GM12878 (cell line): ENCODE measurements around the gene ABTB1. TPM values are rescaled to one million over a fixed set of nuclear protein-coding genes. Genes with fewer than 3 reads are reported as not detected.
"Not testable (repeated sequence)": the region's sequence is repeated elsewhere in the genome, so short reads cannot be mapped to it uniquely, and the experiment has no call there.

Source experiments
- ATAC-seq: fragments of 200-7000 bp; cut with Tn5 transposase; 3 replicates; pipeline ENCODE4 v1.9.1; 2020; ENCODE audit warnings: mild to moderate bottlenecking, moderate library complexity
- BruUV-seq: library from RNA; stranded (reverse); fragments of 400-500 nt; replicated peaks from 2 replicates; lab custom pipeline; 2021; lab: Mats Ljungman, UMichigan
- CTCF ChIA-PET: fragments of 300-600 bp; sonication (Branson Sonifier 250); formaldehyde crosslinking; extraction: SDS; loops from one replicate; lab custom pipeline; 2021; ENCODE audit warnings: inconsistent platforms; lab: Yijun Ruan, JAX
- POLR2A ChIA-PET: fragments of 350-600 bp; formaldehyde crosslinking; extraction: SDS; loops from one replicate; lab custom pipeline; 2021; ENCODE audit warnings: inconsistent platforms; lab: Charles Lee
- RAD21 ChIA-PET: fragments of 300-600 bp; sonication (Branson Sonifier 250); formaldehyde crosslinking; loops from one replicate; lab custom pipeline; 2023; ENCODE audit warnings: antibody characterized with exemption; ENCODE audit not compliant: unreplicated experiment; lab: Charles Lee
- SMC1A ChIA-PET: fragments of 300-600 bp; sonication (Branson Sonifier 250); formaldehyde crosslinking; loops from one replicate; lab custom pipeline; 2023; ENCODE audit not compliant: unreplicated experiment, uncharacterized antibody; lab: Charles Lee
- DNase-seq: peaks from one replicate; pipeline ENCODE4 v3.0.0-alpha.2; 2011; ENCODE audit warnings: low read depth, low spot score
- FAIRE-seq: peaks from 3 replicates; lab custom pipeline; 2011; peaks lifted over from hg19 to GRCh38; lab: Jason Lieb, UNC
- H2AFZ ChIP-seq: 2 replicates; pipeline ENCODE4 v1.6.0; 2011; ENCODE audit warnings: low read depth, low read length, control low read depth; ENCODE audit not compliant: control insufficient read depth
- H3K27ac ChIP-seq: 2 replicates; pipeline ENCODE4 v1.5.1; 2011; ENCODE audit warnings: control low read depth; ENCODE audit not compliant: control insufficient read depth, insufficient read depth
- H3K27me3 ChIP-seq, 2 experiments: replicated peaks in 1 of 2; 2 replicates each; pipeline versions ENCODE4 v1.6.0 to v1.6.1; 2011; ENCODE audit warnings: low read length in 1 of 2; ENCODE audit not compliant: control insufficient read depth in 2 of 2, insufficient read depth in 2 of 2
- H3K36me3 ChIP-seq, 2 experiments: 2 replicates each; pipeline ENCODE4 v1.5.1; 2011; ENCODE audit warnings: low read length in 1 of 2; ENCODE audit not compliant: control insufficient read depth in 2 of 2, insufficient read depth in 2 of 2
- H3K4me1 ChIP-seq: 2 replicates; pipeline ENCODE4 v1.6.1; 2011; ENCODE audit warnings: mild to moderate bottlenecking, low read length, moderate library complexity, mixed read lengths; ENCODE audit not compliant: control insufficient read depth, insufficient read depth
- H3K4me2 ChIP-seq: 2 replicates; pipeline ENCODE4 v1.6.0; 2011; ENCODE audit warnings: control low read depth; ENCODE audit not compliant: control insufficient read depth, insufficient read depth
- H3K4me3 ChIP-seq: fragments of 200-600 bp; sonication (generic); 2 replicates; pipeline ENCODE4 v1.5.1; 2016
- H3K79me2 ChIP-seq: 2 replicates; pipeline ENCODE4 v1.6.0; 2011; ENCODE audit warnings: low read length; ENCODE audit not compliant: control insufficient read depth, insufficient read depth
- H3K9ac ChIP-seq: 2 replicates; pipeline ENCODE4 v1.8.0; 2011; ENCODE audit warnings: low read length, control low read depth, mixed read lengths; ENCODE audit not compliant: control insufficient read depth, insufficient read depth
- H3K9me3 ChIP-seq: replicated peaks from 3 replicates; pipeline ENCODE4 v1.5.1; 2011; ENCODE audit warnings: mild to moderate bottlenecking, low read length; ENCODE audit not compliant: control insufficient read depth, insufficient read depth
- H4K20me1 ChIP-seq: 2 replicates; pipeline ENCODE4 v1.6.0; 2011; ENCODE audit not compliant: control insufficient read depth, insufficient read depth
- CHD2 ChIP-seq: IDR thresholded peaks from 2 replicates; pipeline ENCODE4 v1.6.1; 2011; ENCODE audit warnings: low read depth, low read length, improper control_type of control experiment, borderline replicate concordance
- MEF2B ChIP-seq: fragments of 450-650 bp; IDR thresholded peaks from 2 replicates; pipeline ENCODE4 v1.6.1; 2018; ENCODE audit warnings: mild to moderate bottlenecking, moderate library complexity; ENCODE audit not compliant: partially characterized antibody, poor library complexity, severe bottlenecking
- SIX5 ChIP-seq: IDR thresholded peaks from 2 replicates; pipeline ENCODE4 v1.6.1; 2011; ENCODE audit warnings: mild to moderate bottlenecking, low read depth, low read length, moderate library complexity; ENCODE audit not compliant: severe bottlenecking
- SMARCA5 ChIP-seq: fragments of 450-650 bp; IDR thresholded peaks from 2 replicates; pipeline ENCODE4 v1.6.1; 2017; ENCODE audit warnings: mild to moderate bottlenecking
- ZNF207 ChIP-seq: fragments of 450-650 bp; IDR thresholded peaks from 2 replicates; pipeline ENCODE4 v1.6.1; 2014; ENCODE audit warnings: antibody characterized with exemption, mild to moderate bottlenecking, borderline replicate concordance
- WGBS: methylation state at CpG from one replicate; pipeline ENCODE4 v1.1.6; 2016; ENCODE audit warnings: low lambda C conversion rate; ENCODE audit not compliant: insufficient replicate concordance, insufficient coverage; ENCODE audit errors: missing lambda C conversion rate; 5-methylcytosine and 5-hydroxymethylcytosine counted together
- in situ Hi-C: fragments of 300-500 bp; cut with MboI; formaldehyde crosslinking; loops from 9 replicates; pipeline ENCODE4 v1.14.3; 2018; ENCODE audit warnings: mixed read lengths
- intact Hi-C: fragments of 100-400 bp; cut with micrococcal nuclease; formaldehyde crosslinking; loops from one replicate; pipeline ENCODE4 v1.14.2; 2022; ENCODE audit not compliant: unreplicated experiment
- polyA plus RNA-seq, 11 experiments: library from polyadenylated mRNA; depleted of rRNA in 4 of 11; unstranded in 6 of 11; stranded (reverse) in 5 of 11; fragments of >200 nt; fragmentation: Nextera tagmentation in 4 of 11; fragmentation: Illumina TruSeq in 1 of 11; extraction: Ambion mirVana in 4 of 11; extraction: Trizol in 1 of 11; gene quantifications; 1 replicate in 1 of 11; 2 replicates in 10 of 11; pipeline versions ENCODE4 v1.2.1 to v1.2.3, GENCODE V29; 2011 to 2016; ENCODE audit warnings: inconsistent platforms in 2 of 11, missing spikeins in 2 of 11, low read depth in 1 of 11
- total RNA-seq, 4 experiments: library from RNA; depleted of rRNA in 3 of 4; stranded (reverse); fragments of >200 nt in 3 of 4; fragmentation: Illumina TruSeq in 1 of 4; extraction: Trizol in 1 of 4; gene quantifications; 2 replicates each; pipeline versions ENCODE4 v1.2.1 to v1.2.3, GENCODE V29; 2013 to 2021

ABTB1 gene
- total and polyA plus RNA-seq, 10 of the 15 experiments (the other 5 are each of a cell fraction or from before 2014, with no cell fraction given): 0.11 to 10.2 (median 7.1) TPM

GRCh38 chr3:127702151-127702578, 29.4 kb downstream of the ABTB1 start:
- in situ Hi-C loops: no loop called here
- no peaks in the 10 kb centered on the region; the same call in none of the 2 replicates for H3K79me2 ChIP-seq
- no TSS peak for BruUV-seq
- CTCF ChIA-PET: no interaction called here
- no peak for TF ChIP-seq SIX5
- no peak for TF ChIP-seq CHD2
- TF ChIP-seq ZNF207: no peak
- RAD21 ChIA-PET: interaction anchor here (0.7 kb wide), 1 partner anchor 120 kb away, joined by 3 read pairs; the partner anchor contains the start of gene MGLL
- H3K4me3 ChIP-seq: no peak overlapping the region
- no peaks in the 10 kb centered on the region for H4K20me1 ChIP-seq
- DNase-seq (no peak), FAIRE-seq (no peak), ATAC-seq (no peak)
- WGBS: 86% methylated on average over 4 of the region's 4 CpGs
- peak overlapping the region; percentile 8; the same call in 1 of the 2 replicates for H3K27ac ChIP-seq
- H3K4me2 ChIP-seq: no peak overlapping the region
- intact Hi-C loops: no loop called here
- H3K36me3 ChIP-seq: peaks cover 21 to 44% of the 10 kb centered on the region in 2 experiments; a peak in 3 of 4 replicates
- no peak overlapping the region for H2AFZ ChIP-seq
- no peak overlapping the region for H3K9ac ChIP-seq
- H3K4me1 ChIP-seq: peaks cover 7% of the 10 kb centered on the region
- SMC1A ChIA-PET: no interaction called here
- H3K9me3 ChIP-seq: peaks cover 2% of the 10 kb centered on the region; the same call in 2 of the 3 replicates
- POLR2A ChIA-PET: interaction anchor here (0.6 kb wide), 1 partner anchor 178 kb away, joined by 3 read pairs; no protein-coding TSS in a partner anchor
- no peaks in the 10 kb centered on the region for H3K27me3 ChIP-seq

DNA sequence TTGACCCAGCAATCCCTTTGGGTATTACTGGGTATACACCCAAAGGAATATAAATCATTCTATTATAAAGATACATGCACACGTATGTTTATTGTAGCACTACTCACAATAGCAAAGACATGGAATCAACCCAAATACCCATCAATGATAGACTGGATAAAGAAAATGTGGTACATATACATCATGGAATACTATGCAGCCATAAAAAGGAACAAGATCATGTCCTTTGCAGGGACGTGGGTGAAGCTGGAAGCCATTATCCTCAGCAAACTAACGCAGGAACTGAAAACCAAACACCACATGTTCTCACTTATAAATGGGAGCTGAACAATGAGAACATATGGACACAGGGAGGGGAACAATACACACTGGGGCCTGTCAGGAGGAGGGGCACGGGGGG, 32.1 kb downstream of the ABTB1 start:
- FAIRE-seq, BruUV-seq, H3K4me3 ChIP-seq, RAD21 ChIA-PET: not testable (repeated sequence)
- TF ChIP-seq SMARCA5 (0 out of 2 replicates have a peak, but pooled peaks have one; percentile 1), MEF2B (peak; percentile 4)
- TF ChIP-seq, all 136 proteins: peak for 2; not testable (repeated sequence) for 134
- H2AFZ ChIP-seq, H3K4me2 ChIP-seq, H3K9ac ChIP-seq, H3K79me2 ChIP-seq, H3K27ac ChIP-seq, H3K4me1 ChIP-seq, H4K20me1 ChIP-seq, intact Hi-C loops, H3K27me3 ChIP-seq, DNase-seq, in situ Hi-C loops, POLR2A ChIA-PET, ATAC-seq, H3K9me3 ChIP-seq: not testable (repeated sequence)
- peaks cover 25 to 33% of the 10 kb centered on the region in 2 experiments; a peak in 3 of 4 replicates for H3K36me3 ChIP-seq
- 95% methylated on average over 4 of the region's 4 CpGs for WGBS
- ChIA-PET CTCF (interaction anchor here (0.6 to 1.5 kb wide), 2 partner anchors 127 to 255 kb away, joined by 3 read pairs; no protein-coding TSS in a partner anchor), SMC1A (interaction anchor here (0.6 to 0.7 kb wide), 2 partner anchors 13 to 154 kb away, joined by 3 to 4 read pairs; no protein-coding TSS in a partner anchor)
